Body of pancreas (tissue), 4 donors: Measurements from ENCODE around the gene KIF3A.

Source experiments
- CTCF ChIP-seq, 7 experiments: fragments of 450-650 bp in 4 of 7; fragments of 200-600 bp in 3 of 7; sonication (generic) in 3 of 7; IDR thresholded peaks; one replicate each; pipeline ENCODE4 v1.5.1; 2016 to 2019; ENCODE audit warnings: antibody characterized with exemption in 7 of 7
- POLR2A ChIP-seq, 3 donors: fragments of 450-650 bp; IDR thresholded peaks; one replicate each; pipeline ENCODE4 v1.6.1; 2016; ENCODE audit warnings: antibody characterized with exemption in 3 of 3, mild to moderate bottlenecking in 2 of 3

GRCh38 chr5:132669455-132669820 is 67.9 kb downstream of the KIF3A start:
- TF ChIP-seq POLR2A (IDR thresholded peaks at IDR 0.05) (no peak), CTCF (IDR thresholded peaks at IDR 0.05) (no peak)
